Neural progenitor cell (in vitro differentiated cells): Measurements from ENCODE around the gene UPK1A.

Source experiments
- EZH2 ChIP-seq: fragments of 200-600 bp; sonication (generic); IDR thresholded peaks from 2 replicates; pipeline ENCODE4 v1.6.1; 2017; ENCODE audit warnings: antibody characterized with exemption, mild to moderate bottlenecking, moderate library complexity
- EZH2phosphoT487 ChIP-seq: fragments of 200-600 bp; sonication (generic); IDR thresholded peaks from 2 replicates; pipeline ENCODE4 v1.6.1; 2017; ENCODE audit warnings: antibody characterized with exemption
- TF ChIP-seq, protein P1 (sequence below): fragments of 200-600 bp; sonication (generic); IDR thresholded peaks from 2 replicates; pipeline ENCODE4 v1.5.1; 2017; ENCODE audit warnings: antibody characterized with exemption, mild to moderate bottlenecking

- TF ChIP-seq, protein P1, sequence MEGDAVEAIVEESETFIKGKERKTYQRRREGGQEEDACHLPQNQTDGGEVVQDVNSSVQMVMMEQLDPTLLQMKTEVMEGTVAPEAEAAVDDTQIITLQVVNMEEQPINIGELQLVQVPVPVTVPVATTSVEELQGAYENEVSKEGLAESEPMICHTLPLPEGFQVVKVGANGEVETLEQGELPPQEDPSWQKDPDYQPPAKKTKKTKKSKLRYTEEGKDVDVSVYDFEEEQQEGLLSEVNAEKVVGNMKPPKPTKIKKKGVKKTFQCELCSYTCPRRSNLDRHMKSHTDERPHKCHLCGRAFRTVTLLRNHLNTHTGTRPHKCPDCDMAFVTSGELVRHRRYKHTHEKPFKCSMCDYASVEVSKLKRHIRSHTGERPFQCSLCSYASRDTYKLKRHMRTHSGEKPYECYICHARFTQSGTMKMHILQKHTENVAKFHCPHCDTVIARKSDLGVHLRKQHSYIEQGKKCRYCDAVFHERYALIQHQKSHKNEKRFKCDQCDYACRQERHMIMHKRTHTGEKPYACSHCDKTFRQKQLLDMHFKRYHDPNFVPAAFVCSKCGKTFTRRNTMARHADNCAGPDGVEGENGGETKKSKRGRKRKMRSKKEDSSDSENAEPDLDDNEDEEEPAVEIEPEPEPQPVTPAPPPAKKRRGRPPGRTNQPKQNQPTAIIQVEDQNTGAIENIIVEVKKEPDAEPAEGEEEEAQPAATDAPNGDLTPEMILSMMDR = no peak
- TF ChIP-seq EZH2phosphoT487 (no peak), EZH2 (no peak)
These were observed 55.1 kb downstream of the UPK1A start for GRCh38 chr19:35721374-35721773.
